SK-N-SH (cell line): ENCODE results near the gene SURF1. TPM values are rescaled to one million over a fixed set of nuclear protein-coding genes. Genes with fewer than 3 reads are reported as not detected.

Experiments
- CTCF ChIA-PET: fragments of 300-600, 350-600 bp; formaldehyde crosslinking; extraction: SDS; loops from one replicate; lab custom pipeline; 2021; lab: Yijun Ruan, JAX
- POLR2A ChIA-PET: fragments of 350-600 bp; sonication (Branson Sonifier 250); formaldehyde crosslinking; extraction: SDS; loops from one replicate; lab custom pipeline; 2020; ENCODE audit warnings: antibody characterized with exemption, inconsistent platforms; lab: Yijun Ruan, JAX
- DNase-seq: peaks from one replicate; pipeline ENCODE4 v3.0.0; 2012
- H2AFZ ChIP-seq: fragments of 200-600 bp; sonication (generic); 2 replicates; pipeline ENCODE4 v1.8.1; 2016; ENCODE audit warnings: antibody characterized with exemption, mild to moderate bottlenecking, low read depth
- H3F3A ChIP-seq: fragments of 200-600 bp; sonication (generic); replicated peaks from 2 replicates; pipeline ENCODE3; 2016; ENCODE audit warnings: antibody characterized with exemption, mild to moderate bottlenecking; ENCODE audit not compliant: insufficient read depth
- H3K27ac ChIP-seq, 2 experiments: fragments of 200-500 bp in 1 of 2; fragments of 200-600 bp in 1 of 2; sonication (Bioruptor generic) in 1 of 2; sonication (generic), shearing (Covaris generic) in 1 of 2; 2 replicates each; pipeline versions ENCODE4 v1.5.1 to v1.6.1; 2014 to 2016; ENCODE audit warnings: low read depth in 2 of 2, inconsistent platforms in 1 of 2, low read length in 1 of 2, mild to moderate bottlenecking in 1 of 2, mixed read lengths in 1 of 2
- H3K27me3 ChIP-seq: fragments of 200-600 bp; sonication (generic), shearing (Covaris generic); 2 replicates; pipeline ENCODE4 v1.6.1; 2016; ENCODE audit warnings: mixed run types; ENCODE audit not compliant: insufficient read depth
- H3K36me3 ChIP-seq, 2 experiments: fragments of 200-500 bp in 1 of 2; fragments of 200-600 bp in 1 of 2; sonication (Bioruptor generic) in 1 of 2; sonication (generic) in 1 of 2; replicated peaks in 1 of 2; 2 replicates each; pipeline versions ENCODE3 to v1.5.1; 2014 to 2016; ENCODE audit warnings: low read length in 1 of 2, mild to moderate bottlenecking in 1 of 2; ENCODE audit not compliant: insufficient read depth in 2 of 2, control insufficient read depth in 1 of 2
- H3K4me1 ChIP-seq, 2 experiments: fragments of 200-500 bp in 1 of 2; fragments of 200-600 bp in 1 of 2; sonication (Bioruptor generic) in 1 of 2; sonication (generic), shearing (Covaris generic) in 1 of 2; 2 replicates each; pipeline versions ENCODE4 v1.5.1 to v1.6.1; 2014 to 2016; ENCODE audit warnings: low read depth in 1 of 2, low read length in 1 of 2, mixed run types in 1 of 2; ENCODE audit not compliant: insufficient read depth in 2 of 2, control insufficient read depth in 1 of 2
- H3K4me2 ChIP-seq: fragments of 200-600 bp; sonication (generic), shearing (Covaris generic); 2 replicates; pipeline ENCODE4 v1.6.1; 2017; ENCODE audit warnings: mixed run types
- H3K4me3 ChIP-seq, 2 experiments: fragments of 200-500 bp in 1 of 2; fragments of 200-600 bp in 1 of 2; sonication (Bioruptor generic) in 1 of 2; sonication (generic), shearing (Covaris generic) in 1 of 2; 2 replicates each; pipeline versions ENCODE4 v1.5.1 to v1.8.1; 2014 to 2016; ENCODE audit warnings: low read depth in 2 of 2, inconsistent platforms in 1 of 2, low read length in 1 of 2, mild to moderate bottlenecking in 1 of 2, mixed read lengths in 1 of 2, moderate library complexity in 1 of 2
- H3K79me2 ChIP-seq: fragments of 200-600 bp; sonication (generic); 2 replicates; pipeline ENCODE4 v1.8.1; 2017; ENCODE audit warnings: mild to moderate bottlenecking; ENCODE audit not compliant: insufficient read depth
- H3K9ac ChIP-seq: fragments of 200-600 bp; sonication (generic); 2 replicates; pipeline ENCODE4 v1.6.1; 2017; ENCODE audit warnings: mixed run types
- H3K9me2 ChIP-seq: fragments of 200-600 bp; sonication (generic); 2 replicates; pipeline ENCODE4 v1.6.1; 2017; ENCODE audit warnings: mixed run types
- H3K9me3 ChIP-seq: fragments of 200-600 bp; sonication (generic); 2 replicates; pipeline ENCODE4 v1.6.1; 2017; ENCODE audit warnings: mixed run types, mild to moderate bottlenecking, moderate library complexity
- H4K20me1 ChIP-seq: fragments of 200-600 bp; sonication (generic); 2 replicates; pipeline ENCODE4 v1.6.1; 2017; ENCODE audit warnings: mild to moderate bottlenecking, mixed run types; ENCODE audit not compliant: insufficient read depth
- ELF1 ChIP-seq: IDR thresholded peaks from 2 replicates; pipeline ENCODE4 v1.4.0; 2012
- GABPA ChIP-seq: IDR thresholded peaks from 2 replicates; pipeline ENCODE4 v1.4.0; 2012; ENCODE audit warnings: low read depth, mild to moderate bottlenecking
- IRF3 ChIP-seq: fragments of 150-350 bp; IDR thresholded peaks from 2 replicates; pipeline ENCODE4 v1.6.1; 2016; ENCODE audit warnings: mild to moderate bottlenecking, low read depth, low read length
- JUND ChIP-seq: IDR thresholded peaks from 2 replicates; pipeline ENCODE4 v1.4.0; 2012
- MAX ChIP-seq: IDR thresholded peaks from 2 replicates; pipeline ENCODE4 v1.4.0; 2012; ENCODE audit warnings: low read depth
- POLR2AphosphoS5 ChIP-seq: IDR thresholded peaks from 2 replicates; pipeline ENCODE4 v1.6.1; 2012; ENCODE audit warnings: low read depth, low read length
- RXRA ChIP-seq: IDR thresholded peaks from 2 replicates; pipeline ENCODE4 v1.4.0; 2012; ENCODE audit warnings: low read depth, mild to moderate bottlenecking, borderline replicate concordance
- WGBS: methylation state at CpG from one replicate; pipeline ENCODE4 v1.1.6; 2017; ENCODE audit warnings: low lambda C conversion rate; 5-methylcytosine and 5-hydroxymethylcytosine counted together
- polyA plus RNA-seq, 3 experiments: library from polyadenylated mRNA; depleted of rRNA; stranded (reverse); fragments of >200 nt; gene quantifications; 2 replicates each; pipeline ENCODE4 v1.2.3, GENCODE V29; 2012

SURF1 gene
- polyA plus RNA-seq, 1 of the 3 experiments (the other 2 are of a cell fraction) = 103 TPM

- H4K20me1 ChIP-seq = peaks cover 43% of the 10 kb centered on the region
- ChIA-PET CTCF (interaction anchor here (0.7 to 3.1 kb wide), 3 partner anchors 10 to 205 kb away, joined by 4 to 13 read pairs (median 6); no protein-coding TSS in a partner anchor), POLR2A (interaction anchor here (1.4 kb wide), 1 partner anchor 23 kb away, joined by 3 read pairs; no protein-coding TSS in a partner anchor)
- H3K4me1 ChIP-seq = peaks cover 10 to 36% of the 10 kb centered on the region in 2 experiments; a peak in 2 of 4 replicates
- H3K79me2 ChIP-seq = peaks cover 64% of the 10 kb centered on the region
- no peaks in the 10 kb centered on the region for H3K27me3 ChIP-seq
- TF ChIP-seq ELF1 = no peak
- no peak for TF ChIP-seq RXRA
- no peak for TF ChIP-seq IRF3
- TF ChIP-seq GABPA = no peak
- TF ChIP-seq JUND = no peak
- 93% methylated on average over 12 of the region's 15 CpGs for WGBS
- no peaks in the 10 kb centered on the region for H3K9me2 ChIP-seq
- peak overlapping the region in 1 of 2 experiments; percentile 89; a peak in 2 of 4 replicates for H3K27ac ChIP-seq
- peaks cover 45% of the 10 kb centered on the region for H3F3A ChIP-seq
- no peak for DNase-seq
- H3K9ac ChIP-seq = peak overlapping the region; percentile 99; the same call in 1 of the 2 replicates
- no peaks in the 10 kb centered on the region for H3K9me3 ChIP-seq
- H2AFZ ChIP-seq = no peak overlapping the region
- peaks cover 36 to 67% of the 10 kb centered on the region in 2 experiments for H3K36me3 ChIP-seq
- H3K4me2 ChIP-seq = peak overlapping the region; percentile 94
- H3K4me3 ChIP-seq = peak overlapping the region; percentile 99; a peak in 2 of 4 replicates
Observed at GRCh38 chr9:133349965-133350616, 6.2 kb downstream of the SURF1 start.

GRCh38 chr9:133348718-133349573 is 7.3 kb downstream of the SURF1 start:
- Histone ChIP-seq H3K27me3 (no peaks in the 10 kb centered on the region), H3K27ac (peak overlapping the region; percentile 89 to 97), H3K4me2 (peak overlapping the region; percentile 94), H3K36me3 (peaks cover 36 to 70% of the 10 kb centered on the region in 2 experiments), H3K79me2 (peaks cover 54% of the 10 kb centered on the region), H3K4me1 (peaks cover 8 to 27% of the 10 kb centered on the region in 2 experiments; a peak in 2 of 4 replicates), H3K9ac (peak overlapping the region; percentile 99), H3F3A (peaks cover 45% of the 10 kb centered on the region), H2AFZ (no peak overlapping the region), H3K9me3 (no peaks in the 10 kb centered on the region), H3K4me3 (peak overlapping the region; percentile 99), H3K9me2 (no peaks in the 10 kb centered on the region), H4K20me1 (peaks cover 43% of the 10 kb centered on the region)
- no peak for DNase-seq
- TF ChIP-seq POLR2AphosphoS5 (peak; percentile 11; the same call in 1 of the 2 replicates), MAX (no peak)
- WGBS = 5% methylated on average over 25 of the region's 25 CpGs
- CTCF ChIA-PET = interaction anchor here (1.1 to 1.7 kb wide), 3 partner anchors 8 to 163 kb away, joined by 4 to 6 read pairs (median 5); partner anchors contain the start of genes SURF1 and SURF2
- POLR2A ChIA-PET = interaction anchor here (1.1 to 1.7 kb wide), 7 partner anchors 9 to 160 kb away, joined by 3 to 16 read pairs (median 5); partner anchors contain the start of genes CACFD1, STKLD1, SURF1 and SURF2
